ENCODE results near the gene SLC50A1.

SLC50A1 gene, protein sequence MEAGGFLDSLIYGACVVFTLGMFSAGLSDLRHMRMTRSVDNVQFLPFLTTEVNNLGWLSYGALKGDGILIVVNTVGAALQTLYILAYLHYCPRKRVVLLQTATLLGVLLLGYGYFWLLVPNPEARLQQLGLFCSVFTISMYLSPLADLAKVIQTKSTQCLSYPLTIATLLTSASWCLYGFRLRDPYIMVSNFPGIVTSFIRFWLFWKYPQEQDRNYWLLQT

DNA sequence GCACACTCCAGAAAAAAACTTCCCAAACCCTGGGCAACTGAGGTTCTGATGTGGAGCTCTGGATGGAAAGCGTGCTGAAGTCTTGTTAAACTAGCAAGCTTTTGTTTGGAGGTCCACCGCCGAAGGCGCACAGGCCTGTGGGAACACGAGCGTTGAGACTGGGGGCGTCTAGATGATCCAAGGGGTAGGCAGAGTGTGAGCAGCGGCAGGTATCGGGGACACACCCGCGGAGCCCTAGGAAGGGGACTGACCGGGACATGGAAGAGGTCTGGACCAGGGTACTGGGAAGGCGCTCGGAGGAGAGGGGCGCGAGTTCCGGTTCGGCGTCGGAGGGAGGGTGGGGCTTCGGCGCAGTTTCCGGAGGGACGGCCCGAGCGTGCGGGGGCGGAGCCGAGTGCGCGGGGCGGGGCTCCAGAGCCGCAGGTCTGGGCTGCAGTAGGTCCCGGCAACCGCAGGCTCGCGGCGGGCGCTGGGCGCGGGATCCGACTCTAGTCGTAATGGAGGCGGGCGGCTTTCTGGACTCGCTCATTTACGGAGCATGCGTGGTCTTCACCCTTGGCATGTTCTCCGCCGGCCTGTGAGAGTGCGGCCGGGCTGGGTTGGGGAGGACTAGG is at the start of gene SLC50A1:
Gene SLC50A1, plus strand, starts transcription at position 438 of the 614 bp plus-strand sequence. Its CDS starts 60 bp downstream, at position 498.
- Histone ChIP-seq H3K4me3 (replicated peaks; ENCODE audit: low read depth, low read length) (peak within 1 kb of the TSS; percentile 90), H3K36me3 (ENCODE audit: control insufficient read depth, insufficient read depth, low read length) (peaks cover 9% of the 10 kb centered on the region), H3K27me3 (replicated peaks; ENCODE audit: control insufficient read depth, insufficient read depth, low read length) (no peaks in the 10 kb centered on the region)
- TF ChIP-seq, protein P1, sequence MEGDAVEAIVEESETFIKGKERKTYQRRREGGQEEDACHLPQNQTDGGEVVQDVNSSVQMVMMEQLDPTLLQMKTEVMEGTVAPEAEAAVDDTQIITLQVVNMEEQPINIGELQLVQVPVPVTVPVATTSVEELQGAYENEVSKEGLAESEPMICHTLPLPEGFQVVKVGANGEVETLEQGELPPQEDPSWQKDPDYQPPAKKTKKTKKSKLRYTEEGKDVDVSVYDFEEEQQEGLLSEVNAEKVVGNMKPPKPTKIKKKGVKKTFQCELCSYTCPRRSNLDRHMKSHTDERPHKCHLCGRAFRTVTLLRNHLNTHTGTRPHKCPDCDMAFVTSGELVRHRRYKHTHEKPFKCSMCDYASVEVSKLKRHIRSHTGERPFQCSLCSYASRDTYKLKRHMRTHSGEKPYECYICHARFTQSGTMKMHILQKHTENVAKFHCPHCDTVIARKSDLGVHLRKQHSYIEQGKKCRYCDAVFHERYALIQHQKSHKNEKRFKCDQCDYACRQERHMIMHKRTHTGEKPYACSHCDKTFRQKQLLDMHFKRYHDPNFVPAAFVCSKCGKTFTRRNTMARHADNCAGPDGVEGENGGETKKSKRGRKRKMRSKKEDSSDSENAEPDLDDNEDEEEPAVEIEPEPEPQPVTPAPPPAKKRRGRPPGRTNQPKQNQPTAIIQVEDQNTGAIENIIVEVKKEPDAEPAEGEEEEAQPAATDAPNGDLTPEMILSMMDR (IDR thresholded peaks at IDR 0.05; ENCODE audit: insufficient read depth, low read length, poor library complexity, severe bottlenecking), result no peak
- DNase-seq (ENCODE audit: extremely low read depth, insufficient read length), result peak; percentile 97

DNA sequence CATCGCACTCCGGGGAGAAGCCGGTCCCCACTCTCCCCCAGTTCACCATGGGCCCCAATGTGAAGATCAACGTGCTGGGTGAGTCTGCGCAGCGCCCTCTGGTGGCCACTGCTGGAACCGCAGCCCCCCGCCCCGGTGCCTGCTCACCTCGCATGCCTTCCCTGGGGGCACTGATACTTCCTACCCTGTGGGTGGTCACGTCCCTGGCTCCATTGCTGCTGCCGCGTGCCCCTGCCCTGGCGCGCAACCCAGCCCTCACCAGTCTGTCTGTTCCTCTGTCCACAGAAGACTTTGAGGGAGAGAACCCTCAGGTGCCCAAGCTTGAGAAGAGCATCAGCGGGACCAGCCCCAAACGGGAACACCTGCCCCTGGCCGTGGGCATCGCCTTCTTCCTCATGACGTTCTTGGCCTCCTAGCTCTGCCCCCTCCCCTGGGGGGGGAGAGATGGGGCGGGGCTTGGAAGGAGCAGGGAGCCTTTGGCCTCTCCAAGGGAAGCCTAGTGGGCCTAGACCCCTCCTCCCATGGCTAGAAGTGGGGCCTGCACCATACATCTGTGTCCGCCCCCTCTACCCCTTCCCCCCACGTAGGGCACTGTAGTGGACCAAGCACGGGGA is 49.4 kb upstream of the SLC50A1 start:
- H3K4me3 ChIP-seq (replicated peaks; ENCODE audit: low read depth, low read length), result no peak overlapping the region; the same call in 1 of the 2 replicates
- DNase-seq (ENCODE audit: extremely low read depth, insufficient read length), result peak; percentile 87

DNA sequence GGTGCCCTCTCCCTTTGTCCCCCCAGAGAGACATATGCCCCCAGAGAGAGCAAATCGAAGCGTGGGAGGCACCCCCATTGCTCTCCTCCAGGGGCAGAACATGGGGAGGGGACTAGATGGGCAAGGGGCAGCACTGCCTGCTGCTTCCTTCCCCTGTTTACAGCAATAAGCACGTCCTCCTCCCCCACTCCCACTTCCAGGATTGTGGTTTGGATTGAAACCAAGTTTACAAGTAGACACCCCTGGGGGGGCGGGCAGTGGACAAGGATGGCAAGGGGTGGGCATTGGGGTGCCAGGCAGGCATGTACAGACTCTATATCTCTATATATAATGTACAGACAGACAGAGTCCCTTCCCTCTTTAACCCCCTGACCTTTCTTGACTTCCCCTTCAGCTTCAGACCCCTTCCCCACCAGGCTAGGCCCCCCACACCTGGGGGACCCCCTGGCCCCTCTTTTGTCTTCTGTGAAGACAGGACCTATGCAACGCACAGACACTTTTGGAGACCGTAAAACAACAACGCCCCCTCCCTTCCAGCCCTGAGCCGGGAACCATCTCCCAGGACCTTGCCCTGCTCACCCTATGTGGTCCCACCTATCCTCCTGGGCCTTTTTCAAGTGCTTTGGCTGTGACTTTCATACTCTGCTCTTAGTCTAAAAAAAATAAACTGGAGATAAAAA is 48.7 kb upstream of the SLC50A1 start:
- DNase-seq (ENCODE audit: extremely low read depth, insufficient read length), result no peak
- no peak overlapping the region for H3K4me3 ChIP-seq (replicated peaks; ENCODE audit: low read depth, low read length)
- TF ChIP-seq, protein P1 (IDR thresholded peaks at IDR 0.05; ENCODE audit: insufficient read depth, low read length, poor library complexity, severe bottlenecking), result peak; percentile 17
- no peaks in the 10 kb centered on the region for H3K36me3 ChIP-seq (ENCODE audit: control insufficient read depth, insufficient read depth, low read length)
- peaks cover 4% of the 10 kb centered on the region for H3K27me3 ChIP-seq (replicated peaks; ENCODE audit: control insufficient read depth, insufficient read depth, low read length)

More for the DNA sequence above, 49.4 kb upstream of the SLC50A1 start:
- Histone ChIP-seq H3K36me3 (ENCODE audit: control insufficient read depth, insufficient read depth, low read length) (no peaks in the 10 kb centered on the region), H3K27me3 (replicated peaks; ENCODE audit: control insufficient read depth, insufficient read depth, low read length) (peaks cover 4% of the 10 kb centered on the region)
- TF ChIP-seq, protein P1 (IDR thresholded peaks at IDR 0.05; ENCODE audit: insufficient read depth, low read length, poor library complexity, severe bottlenecking), result peak; percentile 97

DNA sequence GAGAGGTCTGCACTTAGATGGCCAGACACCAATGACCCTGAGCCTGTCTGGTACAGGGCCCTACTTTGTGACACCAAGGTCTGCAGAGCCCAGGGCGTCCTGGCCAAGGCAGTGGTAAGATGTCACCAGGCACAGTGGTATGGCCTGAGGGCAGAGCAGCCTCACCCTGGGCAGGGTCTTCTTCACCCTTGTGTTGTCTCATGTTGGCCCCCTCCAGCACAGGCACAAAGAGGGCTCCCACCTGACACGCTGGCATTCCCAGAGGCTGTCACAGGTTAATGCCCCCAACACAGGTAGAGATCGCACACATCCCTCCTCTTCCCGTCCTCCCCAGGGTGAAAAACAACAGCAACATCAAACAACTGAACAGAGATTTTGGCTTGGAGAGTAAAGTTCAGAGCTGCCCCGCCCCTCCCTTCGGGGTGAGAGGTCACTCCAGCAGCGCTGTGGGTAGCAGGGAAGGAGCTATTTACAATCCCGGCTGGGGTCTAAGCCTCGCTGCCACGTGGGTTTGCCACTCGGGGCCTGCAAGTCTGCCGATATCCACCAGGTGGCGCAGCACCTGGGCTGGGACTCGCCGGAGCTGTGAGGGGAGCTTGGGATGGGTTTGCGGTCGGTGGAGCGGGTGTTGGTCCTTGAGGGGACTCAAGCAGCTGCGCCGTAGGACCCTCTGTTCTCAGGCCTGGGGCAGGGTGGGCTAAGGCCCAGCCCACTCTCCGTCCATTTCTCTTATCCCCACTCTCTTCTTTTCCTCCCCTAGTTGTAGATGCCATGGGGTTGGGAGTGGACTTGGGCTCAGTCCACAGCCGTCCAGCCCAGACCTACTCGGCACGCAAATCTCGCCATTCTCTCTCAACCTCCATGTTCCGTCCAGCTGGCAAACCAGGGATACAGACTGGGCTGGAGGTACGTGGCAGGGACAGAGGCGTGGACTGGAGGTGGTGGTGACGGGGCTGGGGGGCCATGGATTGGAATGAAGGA is 44.3 kb upstream of the SLC50A1 start:
- Histone ChIP-seq H3K4me3 (replicated peaks; ENCODE audit: low read depth, low read length) (no peak overlapping the region), H3K36me3 (ENCODE audit: control insufficient read depth, insufficient read depth, low read length) (no peaks in the 10 kb centered on the region), H3K27me3 (replicated peaks; ENCODE audit: control insufficient read depth, insufficient read depth, low read length) (peaks cover 1% of the 10 kb centered on the region)
- peak; percentile 73 for DNase-seq (ENCODE audit: extremely low read depth, insufficient read length)
- TF ChIP-seq, protein P1 (IDR thresholded peaks at IDR 0.05; ENCODE audit: insufficient read depth, low read length, poor library complexity, severe bottlenecking), result peak; percentile 97

DNA sequence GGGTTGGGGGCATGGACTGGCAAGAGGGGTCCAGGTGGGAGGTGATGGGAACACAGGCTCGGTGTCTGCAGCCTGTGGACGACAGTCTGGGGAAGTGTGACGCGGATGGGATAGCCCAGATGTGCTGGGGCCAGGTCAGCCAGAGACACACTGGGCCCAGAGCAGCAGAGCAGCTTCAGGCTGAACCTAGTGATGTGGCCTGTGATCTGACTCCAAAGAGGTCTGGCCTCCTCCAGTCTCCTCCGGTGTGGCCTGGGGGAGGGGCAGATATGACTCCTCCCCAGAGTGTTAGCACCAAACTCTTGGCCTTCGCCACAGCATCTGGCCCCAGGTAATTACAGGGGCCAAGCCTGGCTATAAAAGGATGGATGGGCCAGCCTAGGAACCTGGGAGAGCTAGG is 43.5 kb upstream of the SLC50A1 start:
- Histone ChIP-seq H3K4me3 (replicated peaks; ENCODE audit: low read depth, low read length) (no peak overlapping the region), H3K36me3 (ENCODE audit: control insufficient read depth, insufficient read depth, low read length) (no peaks in the 10 kb centered on the region), H3K27me3 (replicated peaks; ENCODE audit: control insufficient read depth, insufficient read depth, low read length) (peaks cover 1% of the 10 kb centered on the region)
- TF ChIP-seq, protein P1 (IDR thresholded peaks at IDR 0.05; ENCODE audit: insufficient read depth, low read length, poor library complexity, severe bottlenecking), result no peak
- DNase-seq (ENCODE audit: extremely low read depth, insufficient read length), result no peak
